ENCODE measurements around the gene CEP112.

Gene CEP112

DNA sequence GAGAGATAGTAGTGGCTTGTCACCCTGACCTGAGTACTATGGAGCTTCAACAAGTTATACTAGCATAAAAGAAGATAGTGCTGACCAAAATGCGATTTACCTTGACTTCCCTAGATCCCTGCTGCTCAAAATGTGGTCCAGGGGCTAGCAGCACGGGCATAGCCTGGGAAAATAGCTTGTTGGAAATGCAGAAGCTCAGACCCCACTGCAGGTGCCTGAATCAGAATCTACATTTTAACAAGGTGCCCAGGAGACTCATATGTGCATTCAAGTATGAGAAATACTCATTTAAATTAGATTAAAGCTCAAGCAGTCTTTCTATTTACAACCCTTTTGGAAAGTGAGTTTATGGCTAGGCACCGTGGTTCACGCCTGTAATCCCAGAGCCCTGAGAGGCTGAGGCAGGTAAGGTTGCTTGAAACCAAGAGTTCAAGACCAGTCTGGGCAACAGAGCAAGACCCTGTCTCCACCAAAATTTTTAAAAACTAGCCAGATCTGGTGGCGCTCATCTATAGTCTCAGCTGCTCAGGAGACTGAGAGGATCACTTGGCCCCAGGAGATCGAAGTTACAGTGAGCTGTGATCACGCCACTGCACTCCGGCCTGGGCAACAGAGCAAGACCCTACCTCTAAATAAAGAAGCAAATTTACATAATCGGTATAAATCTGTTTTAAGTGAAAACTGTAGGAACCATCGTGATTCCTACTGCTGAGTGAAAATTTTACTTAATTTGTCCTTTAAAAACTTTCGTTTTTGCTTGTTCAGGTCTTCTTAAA, 30.0 kb upstream of the CEP112 start:
- TF ChIP-seq, protein P1, sequence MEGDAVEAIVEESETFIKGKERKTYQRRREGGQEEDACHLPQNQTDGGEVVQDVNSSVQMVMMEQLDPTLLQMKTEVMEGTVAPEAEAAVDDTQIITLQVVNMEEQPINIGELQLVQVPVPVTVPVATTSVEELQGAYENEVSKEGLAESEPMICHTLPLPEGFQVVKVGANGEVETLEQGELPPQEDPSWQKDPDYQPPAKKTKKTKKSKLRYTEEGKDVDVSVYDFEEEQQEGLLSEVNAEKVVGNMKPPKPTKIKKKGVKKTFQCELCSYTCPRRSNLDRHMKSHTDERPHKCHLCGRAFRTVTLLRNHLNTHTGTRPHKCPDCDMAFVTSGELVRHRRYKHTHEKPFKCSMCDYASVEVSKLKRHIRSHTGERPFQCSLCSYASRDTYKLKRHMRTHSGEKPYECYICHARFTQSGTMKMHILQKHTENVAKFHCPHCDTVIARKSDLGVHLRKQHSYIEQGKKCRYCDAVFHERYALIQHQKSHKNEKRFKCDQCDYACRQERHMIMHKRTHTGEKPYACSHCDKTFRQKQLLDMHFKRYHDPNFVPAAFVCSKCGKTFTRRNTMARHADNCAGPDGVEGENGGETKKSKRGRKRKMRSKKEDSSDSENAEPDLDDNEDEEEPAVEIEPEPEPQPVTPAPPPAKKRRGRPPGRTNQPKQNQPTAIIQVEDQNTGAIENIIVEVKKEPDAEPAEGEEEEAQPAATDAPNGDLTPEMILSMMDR (IDR thresholded peaks at IDR 0.05; ENCODE audit: low read depth, low read length) = no peak
- DNase-seq (ENCODE audit: low read depth, low spot score) = no peak
- no peak overlapping the region for H3K4me3 ChIP-seq (ENCODE audit: low read depth, low read length)
- in situ Hi-C loops (cut with HindIII; ENCODE audit: low sequenced_read_pairs) = no loop called here

DNA sequence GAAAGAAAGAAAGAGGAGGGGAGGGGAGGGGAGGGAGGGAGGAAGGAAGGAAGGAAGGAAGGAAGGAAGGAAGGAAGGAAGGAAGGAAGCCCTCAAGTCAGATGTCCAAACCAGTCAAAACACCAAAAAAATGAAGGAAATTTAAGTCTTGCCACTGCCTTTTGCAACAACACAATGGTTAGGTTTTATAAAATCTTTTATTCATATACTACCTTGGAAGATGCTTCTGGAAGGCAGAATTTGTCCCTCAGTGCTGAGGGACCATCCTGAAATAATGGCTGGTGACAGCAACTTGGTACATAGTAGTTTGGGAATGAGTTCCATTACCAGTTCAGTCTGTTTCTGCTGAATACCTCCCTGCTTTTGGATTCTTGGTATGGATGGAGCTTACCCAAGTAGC, 29.4 kb upstream of the CEP112 start:
- no peak for DNase-seq (ENCODE audit: low read depth, low spot score)
- TF ChIP-seq, protein P1 (IDR thresholded peaks at IDR 0.05; ENCODE audit: low read depth, low read length) = no peak
- in situ Hi-C loops (cut with HindIII; ENCODE audit: low sequenced_read_pairs) = no loop called here
- H3K4me3 ChIP-seq (ENCODE audit: low read depth, low read length) = no peak overlapping the region

DNA sequence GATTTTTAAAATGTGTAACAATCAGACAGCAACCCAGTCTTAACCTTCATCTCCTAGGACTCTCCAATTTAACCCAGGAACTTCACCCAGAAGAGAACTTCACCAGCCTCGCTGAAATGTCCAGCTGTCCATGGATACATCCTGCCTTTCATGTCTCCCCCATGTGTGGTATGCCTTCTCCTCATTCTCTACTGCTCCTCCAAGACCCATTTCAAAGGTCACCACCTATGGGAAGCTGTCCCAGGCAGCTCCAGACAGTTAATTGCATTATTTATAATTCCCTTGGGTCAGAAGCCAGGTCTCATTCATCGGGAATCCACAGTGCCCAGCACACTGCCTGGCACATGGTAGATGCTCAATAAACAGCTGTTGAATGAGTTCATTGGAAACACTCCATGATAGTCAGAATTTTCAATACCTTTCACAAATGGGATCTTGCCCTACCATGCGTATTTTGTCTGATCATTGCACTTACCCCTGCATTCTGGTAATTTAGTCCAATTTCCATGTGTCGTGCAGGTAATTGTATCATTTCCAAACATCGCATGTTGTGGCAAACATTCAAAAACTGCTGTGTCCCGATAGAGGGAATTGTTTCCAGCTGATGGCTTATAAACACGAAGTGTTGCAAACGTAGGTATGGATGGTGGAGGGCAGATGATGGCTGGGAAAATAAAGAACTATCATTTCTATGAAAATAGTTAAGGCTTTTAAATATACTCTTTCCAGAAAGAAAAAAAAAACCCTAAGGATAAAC, 28.3 kb upstream of the CEP112 start:
- TF ChIP-seq, protein P1 (IDR thresholded peaks at IDR 0.05; ENCODE audit: low read depth, low read length) = no peak
- no peak for DNase-seq (ENCODE audit: low read depth, low spot score)
- no peak overlapping the region for H3K4me3 ChIP-seq (ENCODE audit: low read depth, low read length)
- in situ Hi-C loops (cut with HindIII; ENCODE audit: low sequenced_read_pairs) = no loop called here

DNA sequence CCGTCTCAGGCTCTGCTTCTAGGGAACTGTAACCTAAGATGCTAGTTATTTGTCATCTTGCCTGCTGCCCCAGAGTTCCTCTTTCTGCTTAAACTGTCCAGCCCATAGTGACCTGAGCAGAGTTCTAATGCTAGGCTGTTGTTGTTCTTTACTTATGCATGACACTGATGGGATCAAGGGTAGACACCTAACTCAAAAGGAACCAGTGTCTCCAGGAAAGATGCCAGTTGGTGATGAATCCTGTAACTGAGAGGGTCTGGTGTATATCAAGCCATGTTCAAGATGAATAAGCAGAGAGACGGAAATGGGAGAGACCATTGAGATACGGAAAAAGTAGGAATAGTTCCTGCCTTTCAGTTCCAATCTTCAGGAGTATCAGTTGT, 23.6 kb upstream of the CEP112 start:
- TF ChIP-seq, protein P1 (IDR thresholded peaks at IDR 0.05; ENCODE audit: low read depth, low read length) = no peak
- in situ Hi-C loops (cut with HindIII; ENCODE audit: low sequenced_read_pairs) = no loop called here
- DNase-seq (ENCODE audit: low read depth, low spot score) = no peak
- H3K4me3 ChIP-seq (ENCODE audit: low read depth, low read length) = no peak overlapping the region

DNA sequence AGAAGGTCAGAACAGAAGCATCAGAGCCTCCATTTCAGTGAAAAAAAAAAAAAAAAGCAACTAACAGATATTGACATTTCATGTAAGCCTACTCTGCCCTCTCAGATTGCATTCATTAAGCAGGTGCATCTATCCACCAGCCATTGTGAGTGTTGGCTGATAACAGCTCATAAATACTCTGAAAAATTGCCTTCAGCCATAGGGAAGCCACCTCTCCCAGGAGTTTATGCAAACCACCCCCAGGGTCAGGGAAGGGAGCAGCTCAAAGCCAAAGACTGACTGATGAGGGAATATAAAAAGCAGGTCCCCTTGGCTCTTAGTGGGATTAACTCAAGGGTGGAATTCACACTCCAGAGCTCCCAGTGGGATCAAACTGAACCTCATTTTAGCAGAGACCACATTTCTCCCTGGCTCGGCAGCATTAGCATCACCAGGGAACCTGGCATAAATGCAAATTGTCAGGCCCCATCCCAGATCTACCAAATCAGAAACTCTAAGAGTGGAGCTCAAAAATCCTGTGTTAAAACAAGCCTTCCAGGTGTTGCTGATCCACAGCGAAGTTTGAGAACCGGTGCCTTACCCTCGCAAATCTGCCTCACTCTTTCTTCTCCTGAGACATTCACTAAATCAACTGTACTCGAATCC, 23.1 kb upstream of the CEP112 start:
- in situ Hi-C loops (cut with HindIII; ENCODE audit: low sequenced_read_pairs) = no loop called here
- TF ChIP-seq, protein P1 (IDR thresholded peaks at IDR 0.05; ENCODE audit: low read depth, low read length) = no peak
- DNase-seq (ENCODE audit: low read depth, low spot score) = no peak
- no peak overlapping the region for H3K4me3 ChIP-seq (ENCODE audit: low read depth, low read length)

DNA sequence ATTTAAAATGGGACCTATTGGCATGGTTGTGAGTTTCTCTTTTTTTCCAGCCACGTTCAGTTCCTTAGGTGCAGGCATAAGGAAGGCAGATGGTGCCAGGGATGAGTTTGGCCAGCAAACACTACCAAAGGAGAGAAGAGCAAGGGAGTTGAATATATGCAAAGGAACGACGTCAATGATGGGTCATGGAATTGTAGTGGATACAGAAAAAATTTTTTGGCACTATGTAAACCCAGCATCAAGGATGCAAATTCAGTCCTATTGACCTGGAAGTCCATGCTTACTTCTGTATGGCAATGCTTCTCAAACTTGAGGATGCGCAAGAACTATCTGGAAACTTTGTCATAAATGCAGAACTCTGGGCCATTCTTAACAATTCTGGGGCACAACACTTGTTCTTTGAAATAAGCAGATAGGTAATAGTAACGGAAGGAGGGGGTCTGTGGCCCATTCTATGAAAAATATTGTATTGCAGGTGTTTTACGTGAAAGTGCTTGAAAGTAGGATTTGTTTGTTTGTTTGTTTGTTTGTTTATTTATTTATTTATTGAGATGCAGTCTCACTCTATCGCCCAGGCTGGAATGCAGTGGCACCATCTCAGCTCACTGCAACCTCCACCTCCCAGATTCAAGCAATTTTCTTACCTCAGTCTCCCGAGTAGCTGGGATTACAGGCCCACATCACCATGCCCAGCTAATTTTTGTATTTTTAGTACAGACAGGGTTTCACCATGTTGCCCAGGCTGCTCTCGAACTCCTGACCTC, 19.3 kb upstream of the CEP112 start:
- H3K4me3 ChIP-seq (ENCODE audit: low read depth, low read length) = no peak overlapping the region
- DNase-seq (ENCODE audit: low read depth, low spot score) = no peak
- in situ Hi-C loops (cut with HindIII; ENCODE audit: low sequenced_read_pairs) = no loop called here
- TF ChIP-seq, protein P1 (IDR thresholded peaks at IDR 0.05; ENCODE audit: low read depth, low read length) = no peak
